ENCODE results near the gene RNF182.

DNA sequence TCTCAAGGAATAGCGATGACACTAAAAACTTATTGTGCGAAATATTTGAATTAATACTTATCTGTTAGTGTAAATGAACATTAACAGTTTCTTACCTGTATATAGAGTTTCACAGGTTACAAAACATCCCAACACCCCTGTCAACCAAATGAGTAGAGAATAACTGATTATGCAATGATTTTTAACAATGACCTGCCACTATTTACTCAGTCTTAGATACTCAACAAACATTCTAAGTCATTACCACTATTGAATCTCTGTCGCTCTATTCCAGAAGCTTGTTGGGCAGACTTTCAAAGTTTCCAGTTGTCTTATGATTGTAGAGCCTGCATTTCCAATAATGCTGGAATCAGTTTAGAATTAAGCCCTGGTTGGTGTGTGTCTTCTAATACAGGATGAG, 85.5 kb downstream of the RNF182 start:
- TF ChIP-seq, protein P1, sequence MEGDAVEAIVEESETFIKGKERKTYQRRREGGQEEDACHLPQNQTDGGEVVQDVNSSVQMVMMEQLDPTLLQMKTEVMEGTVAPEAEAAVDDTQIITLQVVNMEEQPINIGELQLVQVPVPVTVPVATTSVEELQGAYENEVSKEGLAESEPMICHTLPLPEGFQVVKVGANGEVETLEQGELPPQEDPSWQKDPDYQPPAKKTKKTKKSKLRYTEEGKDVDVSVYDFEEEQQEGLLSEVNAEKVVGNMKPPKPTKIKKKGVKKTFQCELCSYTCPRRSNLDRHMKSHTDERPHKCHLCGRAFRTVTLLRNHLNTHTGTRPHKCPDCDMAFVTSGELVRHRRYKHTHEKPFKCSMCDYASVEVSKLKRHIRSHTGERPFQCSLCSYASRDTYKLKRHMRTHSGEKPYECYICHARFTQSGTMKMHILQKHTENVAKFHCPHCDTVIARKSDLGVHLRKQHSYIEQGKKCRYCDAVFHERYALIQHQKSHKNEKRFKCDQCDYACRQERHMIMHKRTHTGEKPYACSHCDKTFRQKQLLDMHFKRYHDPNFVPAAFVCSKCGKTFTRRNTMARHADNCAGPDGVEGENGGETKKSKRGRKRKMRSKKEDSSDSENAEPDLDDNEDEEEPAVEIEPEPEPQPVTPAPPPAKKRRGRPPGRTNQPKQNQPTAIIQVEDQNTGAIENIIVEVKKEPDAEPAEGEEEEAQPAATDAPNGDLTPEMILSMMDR (IDR thresholded peaks at IDR 0.05 in 2 of 3, conservative IDR thresholded peaks at IDR 0.05 in 1 of 3; ENCODE audit: control insufficient read depth in 2 of 3, extremely low read depth in 1 of 3, insufficient read depth in 1 of 3, low read depth in 3 of 3, low read length in 3 of 3) = no peak
- TF ChIP-seq POLR2A (IDR thresholded peaks at IDR 0.05; ENCODE audit: low read depth, low read length) (no peak), JUND (IDR thresholded peaks at IDR 0.05; ENCODE audit: low read depth, low read length) (no peak), SMC3 (IDR thresholded peaks at IDR 0.05; ENCODE audit: borderline replicate concordance, low read length) (no peak), TAF1 (IDR thresholded peaks at IDR 0.05; ENCODE audit: borderline replicate concordance, low read depth, low read length) (no peak), MXI1 (IDR thresholded peaks at IDR 0.05; ENCODE audit: low read depth, low read length) (no peak), CHD2 (IDR thresholded peaks at IDR 0.05; ENCODE audit: borderline replicate concordance, low read depth, low read length) (no peak), CBX3 (IDR thresholded peaks at IDR 0.05; ENCODE audit: borderline replicate concordance, low read depth) (no peak), ZNF384 (IDR thresholded peaks at IDR 0.05; ENCODE audit: borderline replicate concordance, low read depth, low read length) (no peak)
- TF ChIP-seq, protein P2, sequence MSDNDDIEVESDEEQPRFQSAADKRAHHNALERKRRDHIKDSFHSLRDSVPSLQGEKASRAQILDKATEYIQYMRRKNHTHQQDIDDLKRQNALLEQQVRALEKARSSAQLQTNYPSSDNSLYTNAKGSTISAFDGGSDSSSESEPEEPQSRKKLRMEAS (IDR thresholded peaks at IDR 0.05; ENCODE audit: low read depth, low read length) = no peak
- TF ChIP-seq, protein P3, sequence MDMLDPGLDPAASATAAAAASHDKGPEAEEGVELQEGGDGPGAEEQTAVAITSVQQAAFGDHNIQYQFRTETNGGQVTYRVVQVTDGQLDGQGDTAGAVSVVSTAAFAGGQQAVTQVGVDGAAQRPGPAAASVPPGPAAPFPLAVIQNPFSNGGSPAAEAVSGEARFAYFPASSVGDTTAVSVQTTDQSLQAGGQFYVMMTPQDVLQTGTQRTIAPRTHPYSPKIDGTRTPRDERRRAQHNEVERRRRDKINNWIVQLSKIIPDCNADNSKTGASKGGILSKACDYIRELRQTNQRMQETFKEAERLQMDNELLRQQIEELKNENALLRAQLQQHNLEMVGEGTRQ (IDR thresholded peaks at IDR 0.05; ENCODE audit: borderline replicate concordance, low read depth, low read length) = no peak
- TF ChIP-seq, protein P4, sequence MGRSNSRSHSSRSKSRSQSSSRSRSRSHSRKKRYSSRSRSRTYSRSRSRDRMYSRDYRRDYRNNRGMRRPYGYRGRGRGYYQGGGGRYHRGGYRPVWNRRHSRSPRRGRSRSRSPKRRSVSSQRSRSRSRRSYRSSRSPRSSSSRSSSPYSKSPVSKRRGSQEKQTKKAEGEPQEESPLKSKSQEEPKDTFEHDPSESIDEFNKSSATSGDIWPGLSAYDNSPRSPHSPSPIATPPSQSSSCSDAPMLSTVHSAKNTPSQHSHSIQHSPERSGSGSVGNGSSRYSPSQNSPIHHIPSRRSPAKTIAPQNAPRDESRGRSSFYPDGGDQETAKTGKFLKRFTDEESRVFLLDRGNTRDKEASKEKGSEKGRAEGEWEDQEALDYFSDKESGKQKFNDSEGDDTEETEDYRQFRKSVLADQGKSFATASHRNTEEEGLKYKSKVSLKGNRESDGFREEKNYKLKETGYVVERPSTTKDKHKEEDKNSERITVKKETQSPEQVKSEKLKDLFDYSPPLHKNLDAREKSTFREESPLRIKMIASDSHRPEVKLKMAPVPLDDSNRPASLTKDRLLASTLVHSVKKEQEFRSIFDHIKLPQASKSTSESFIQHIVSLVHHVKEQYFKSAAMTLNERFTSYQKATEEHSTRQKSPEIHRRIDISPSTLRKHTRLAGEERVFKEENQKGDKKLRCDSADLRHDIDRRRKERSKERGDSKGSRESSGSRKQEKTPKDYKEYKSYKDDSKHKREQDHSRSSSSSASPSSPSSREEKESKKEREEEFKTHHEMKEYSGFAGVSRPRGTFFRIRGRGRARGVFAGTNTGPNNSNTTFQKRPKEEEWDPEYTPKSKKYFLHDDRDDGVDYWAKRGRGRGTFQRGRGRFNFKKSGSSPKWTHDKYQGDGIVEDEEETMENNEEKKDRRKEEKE (IDR thresholded peaks at IDR 0.05) = no peak
